HL-60 (cell line): ENCODE data around the gene IRX5.

Source experiments
- GABPA ChIP-seq: IDR thresholded peaks from 2 replicates; pipeline ENCODE4 v1.6.1; 2012; ENCODE audit warnings: low read depth
- POLR2AphosphoS5 ChIP-seq: IDR thresholded peaks from 2 replicates; pipeline ENCODE4 v1.6.1; 2012; ENCODE audit warnings: low read depth
- TF ChIP-seq, protein P1 (sequence below): IDR thresholded peaks from one replicate; pipeline ENCODE4 v1.5.1; 2011; ENCODE audit warnings: low read length, control low read depth, inconsistent platforms; ENCODE audit not compliant: insufficient read depth
- TF ChIP-seq, protein P2 (sequence below): IDR thresholded peaks from 2 replicates; pipeline ENCODE4 v1.6.1; 2012; ENCODE audit warnings: low read depth; ENCODE audit not compliant: insufficient replicate concordance

DNA sequence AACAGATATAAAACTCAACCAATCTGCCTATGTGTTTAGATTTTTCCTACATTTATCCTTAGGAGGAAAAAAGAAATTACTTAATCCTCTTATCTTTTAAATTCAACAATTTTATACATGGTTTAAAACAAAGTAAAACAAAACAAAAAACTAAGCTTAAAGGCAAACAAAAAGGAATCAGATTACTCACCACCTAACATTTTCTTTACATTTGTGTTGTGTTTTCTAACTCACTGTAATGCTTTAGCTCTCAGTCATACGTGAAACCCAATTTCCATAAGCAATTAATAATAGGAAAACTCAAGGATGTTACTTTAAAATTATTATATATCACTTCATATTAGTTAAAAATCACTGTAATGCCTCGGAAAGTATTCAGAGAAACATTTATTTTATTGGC lies 6.7 kb upstream of the IRX5 start:
- TF ChIP-seq GABPA (no peak), POLR2AphosphoS5 (no peak)
- TF ChIP-seq, protein P1, sequence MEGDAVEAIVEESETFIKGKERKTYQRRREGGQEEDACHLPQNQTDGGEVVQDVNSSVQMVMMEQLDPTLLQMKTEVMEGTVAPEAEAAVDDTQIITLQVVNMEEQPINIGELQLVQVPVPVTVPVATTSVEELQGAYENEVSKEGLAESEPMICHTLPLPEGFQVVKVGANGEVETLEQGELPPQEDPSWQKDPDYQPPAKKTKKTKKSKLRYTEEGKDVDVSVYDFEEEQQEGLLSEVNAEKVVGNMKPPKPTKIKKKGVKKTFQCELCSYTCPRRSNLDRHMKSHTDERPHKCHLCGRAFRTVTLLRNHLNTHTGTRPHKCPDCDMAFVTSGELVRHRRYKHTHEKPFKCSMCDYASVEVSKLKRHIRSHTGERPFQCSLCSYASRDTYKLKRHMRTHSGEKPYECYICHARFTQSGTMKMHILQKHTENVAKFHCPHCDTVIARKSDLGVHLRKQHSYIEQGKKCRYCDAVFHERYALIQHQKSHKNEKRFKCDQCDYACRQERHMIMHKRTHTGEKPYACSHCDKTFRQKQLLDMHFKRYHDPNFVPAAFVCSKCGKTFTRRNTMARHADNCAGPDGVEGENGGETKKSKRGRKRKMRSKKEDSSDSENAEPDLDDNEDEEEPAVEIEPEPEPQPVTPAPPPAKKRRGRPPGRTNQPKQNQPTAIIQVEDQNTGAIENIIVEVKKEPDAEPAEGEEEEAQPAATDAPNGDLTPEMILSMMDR = no peak
- TF ChIP-seq, protein P2, sequence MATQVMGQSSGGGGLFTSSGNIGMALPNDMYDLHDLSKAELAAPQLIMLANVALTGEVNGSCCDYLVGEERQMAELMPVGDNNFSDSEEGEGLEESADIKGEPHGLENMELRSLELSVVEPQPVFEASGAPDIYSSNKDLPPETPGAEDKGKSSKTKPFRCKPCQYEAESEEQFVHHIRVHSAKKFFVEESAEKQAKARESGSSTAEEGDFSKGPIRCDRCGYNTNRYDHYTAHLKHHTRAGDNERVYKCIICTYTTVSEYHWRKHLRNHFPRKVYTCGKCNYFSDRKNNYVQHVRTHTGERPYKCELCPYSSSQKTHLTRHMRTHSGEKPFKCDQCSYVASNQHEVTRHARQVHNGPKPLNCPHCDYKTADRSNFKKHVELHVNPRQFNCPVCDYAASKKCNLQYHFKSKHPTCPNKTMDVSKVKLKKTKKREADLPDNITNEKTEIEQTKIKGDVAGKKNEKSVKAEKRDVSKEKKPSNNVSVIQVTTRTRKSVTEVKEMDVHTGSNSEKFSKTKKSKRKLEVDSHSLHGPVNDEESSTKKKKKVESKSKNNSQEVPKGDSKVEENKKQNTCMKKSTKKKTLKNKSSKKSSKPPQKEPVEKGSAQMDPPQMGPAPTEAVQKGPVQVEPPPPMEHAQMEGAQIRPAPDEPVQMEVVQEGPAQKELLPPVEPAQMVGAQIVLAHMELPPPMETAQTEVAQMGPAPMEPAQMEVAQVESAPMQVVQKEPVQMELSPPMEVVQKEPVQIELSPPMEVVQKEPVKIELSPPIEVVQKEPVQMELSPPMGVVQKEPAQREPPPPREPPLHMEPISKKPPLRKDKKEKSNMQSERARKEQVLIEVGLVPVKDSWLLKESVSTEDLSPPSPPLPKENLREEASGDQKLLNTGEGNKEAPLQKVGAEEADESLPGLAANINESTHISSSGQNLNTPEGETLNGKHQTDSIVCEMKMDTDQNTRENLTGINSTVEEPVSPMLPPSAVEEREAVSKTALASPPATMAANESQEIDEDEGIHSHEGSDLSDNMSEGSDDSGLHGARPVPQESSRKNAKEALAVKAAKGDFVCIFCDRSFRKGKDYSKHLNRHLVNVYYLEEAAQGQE = no peak
